ENCODE data around the gene EIF5AL1.
"Not testable (repeated sequence)": the region's sequence is repeated elsewhere in the genome, so short reads cannot be mapped to it uniquely, and the experiment has no call there.

EIF5AL1 gene

GRCh38 chr10:79509934-79510508, 2.3 kb upstream of the EIF5AL1 start:
- not testable (repeated sequence) for DNase-seq (ENCODE audit: low read depth)

GRCh38 chr10:79516532-79517205, 4.3 kb downstream of the EIF5AL1 start:
- DNase-seq (ENCODE audit: low read depth), result not testable (repeated sequence)

GRCh38 chr10:79517567-79517966, 5.2 kb downstream of the EIF5AL1 start:
- not testable (repeated sequence) for DNase-seq (ENCODE audit: low read depth)

GRCh38 chr10:79521751-79522150, 9.4 kb downstream of the EIF5AL1 start:
- not testable (repeated sequence) for DNase-seq (ENCODE audit: low read depth)

- DNase-seq (ENCODE audit: low read depth), result not testable (repeated sequence)
Measured at GRCh38 chr10:79522464-79522863, 10.1 kb downstream of the EIF5AL1 start.

- not testable (repeated sequence) for DNase-seq (ENCODE audit: low read depth)
Measured at GRCh38 chr10:79523157-79523853, 11.0 kb downstream of the EIF5AL1 start.

GRCh38 chr10:79525049-79525710, 12.8 kb downstream of the EIF5AL1 start:
- DNase-seq (ENCODE audit: low read depth), result not testable (repeated sequence)

- not testable (repeated sequence) for DNase-seq (ENCODE audit: low read depth)
Measured at GRCh38 chr10:79528261-79528660, 15.9 kb downstream of the EIF5AL1 start.

- DNase-seq (ENCODE audit: low read depth), result not testable (repeated sequence)
Measured at GRCh38 chr10:79533142-79533902, 21.0 kb downstream of the EIF5AL1 start.

- not testable (repeated sequence) for DNase-seq (ENCODE audit: low read depth)
Measured at GRCh38 chr10:79533903-79534175, 21.5 kb downstream of the EIF5AL1 start.

- not testable (repeated sequence) for DNase-seq (ENCODE audit: low read depth)
Measured at GRCh38 chr10:79538311-79538710, 26.0 kb downstream of the EIF5AL1 start.

GRCh38 chr10:79540930-79541329, 28.6 kb downstream of the EIF5AL1 start:
- not testable (repeated sequence) for DNase-seq (ENCODE audit: low read depth)

GRCh38 chr10:79542626-79543025, 30.3 kb downstream of the EIF5AL1 start:
- DNase-seq (ENCODE audit: low read depth), result no peak

- not testable (repeated sequence) for DNase-seq (ENCODE audit: low read depth)
Measured at GRCh38 chr10:79544408-79544807, 32.1 kb downstream of the EIF5AL1 start.

GRCh38 chr10:79544926-79545659, 32.8 kb downstream of the EIF5AL1 start:
- DNase-seq (ENCODE audit: low read depth), result not testable (repeated sequence)

GRCh38 chr10:79547128-79547527, 34.8 kb downstream of the EIF5AL1 start:
- DNase-seq (ENCODE audit: low read depth), result not testable (repeated sequence)

GRCh38 chr10:79547973-79548372, 35.6 kb downstream of the EIF5AL1 start:
- no peak for DNase-seq (ENCODE audit: low read depth)

GRCh38 chr10:79552143-79552542, 39.8 kb downstream of the EIF5AL1 start:
- no peak for DNase-seq (ENCODE audit: low read depth)

- DNase-seq (ENCODE audit: low read depth), result no peak
Measured at GRCh38 chr10:79555354-79556309, 43.3 kb downstream of the EIF5AL1 start.

GRCh38 chr10:79556961-79557360, 44.6 kb downstream of the EIF5AL1 start:
- not testable (repeated sequence) for DNase-seq (ENCODE audit: low read depth)
